Retinal pigment epithelial cell (primary cell): Measurements from ENCODE around the gene SPCS3.

Source experiments
- DNase-seq: peaks from one replicate; pipeline ENCODE4 v3.0.0-alpha.2; 2010; ENCODE audit warnings: low read depth
- H3K4me3 ChIP-seq: 2 replicates; pipeline ENCODE4 v1.5.1; 2011; ENCODE audit warnings: mild to moderate bottlenecking, low read length, control low read depth, moderate library complexity
- TF ChIP-seq, protein P1 (sequence below): conservative IDR thresholded peaks from 2 replicates; pipeline ENCODE4 v1.5.1; 2011; ENCODE audit warnings: low read depth, low read length, control low read depth, inconsistent platforms

Gene SPCS3

DNA sequence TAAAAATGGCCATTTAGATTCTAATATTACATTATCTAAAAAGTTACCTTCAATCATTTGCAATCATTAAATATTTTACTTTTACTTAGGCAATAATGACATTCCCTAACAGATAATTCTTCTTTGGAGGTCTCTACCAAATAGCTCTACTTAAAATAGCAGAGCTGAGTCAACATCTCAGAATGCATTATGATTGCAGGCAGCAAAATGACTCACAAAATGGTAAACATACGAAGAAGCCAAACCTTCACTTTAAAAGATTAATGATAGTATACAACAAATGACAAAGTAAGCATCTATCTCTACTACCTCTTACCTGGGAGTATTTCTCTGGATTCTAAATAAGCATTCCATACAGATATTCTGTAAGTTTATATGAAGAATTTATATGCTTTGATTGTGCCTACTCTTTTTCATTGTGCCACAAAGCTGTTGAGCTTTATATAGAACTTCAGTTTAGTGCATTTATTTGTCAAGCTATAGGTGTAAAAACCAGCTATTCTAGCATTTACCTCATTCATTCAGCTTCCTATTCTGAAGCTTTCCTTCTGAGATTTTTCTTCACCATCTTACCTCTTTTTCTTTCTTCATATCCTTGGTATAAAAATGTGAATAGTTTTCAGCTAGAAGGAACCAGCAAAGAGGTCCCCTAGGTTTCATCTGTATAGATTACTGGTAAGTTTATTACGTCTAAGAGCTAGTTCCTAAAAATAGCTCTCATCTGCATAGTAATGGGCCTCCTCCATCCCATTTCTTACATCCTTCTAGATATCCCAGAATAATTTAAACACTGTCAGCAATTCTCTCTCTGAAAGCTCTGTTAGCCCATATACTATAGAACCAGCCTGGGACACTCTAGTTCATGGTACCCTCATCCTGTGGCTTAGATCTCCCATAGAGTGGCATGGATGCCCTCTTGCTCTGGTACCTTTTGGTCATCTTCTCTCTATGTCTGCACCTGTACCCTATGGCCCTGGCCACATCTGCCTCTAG lies 17.2 kb upstream of the SPCS3 start:
- peak; percentile 35 for DNase-seq
- H3K4me3 ChIP-seq: no peak overlapping the region
- TF ChIP-seq, protein P1, sequence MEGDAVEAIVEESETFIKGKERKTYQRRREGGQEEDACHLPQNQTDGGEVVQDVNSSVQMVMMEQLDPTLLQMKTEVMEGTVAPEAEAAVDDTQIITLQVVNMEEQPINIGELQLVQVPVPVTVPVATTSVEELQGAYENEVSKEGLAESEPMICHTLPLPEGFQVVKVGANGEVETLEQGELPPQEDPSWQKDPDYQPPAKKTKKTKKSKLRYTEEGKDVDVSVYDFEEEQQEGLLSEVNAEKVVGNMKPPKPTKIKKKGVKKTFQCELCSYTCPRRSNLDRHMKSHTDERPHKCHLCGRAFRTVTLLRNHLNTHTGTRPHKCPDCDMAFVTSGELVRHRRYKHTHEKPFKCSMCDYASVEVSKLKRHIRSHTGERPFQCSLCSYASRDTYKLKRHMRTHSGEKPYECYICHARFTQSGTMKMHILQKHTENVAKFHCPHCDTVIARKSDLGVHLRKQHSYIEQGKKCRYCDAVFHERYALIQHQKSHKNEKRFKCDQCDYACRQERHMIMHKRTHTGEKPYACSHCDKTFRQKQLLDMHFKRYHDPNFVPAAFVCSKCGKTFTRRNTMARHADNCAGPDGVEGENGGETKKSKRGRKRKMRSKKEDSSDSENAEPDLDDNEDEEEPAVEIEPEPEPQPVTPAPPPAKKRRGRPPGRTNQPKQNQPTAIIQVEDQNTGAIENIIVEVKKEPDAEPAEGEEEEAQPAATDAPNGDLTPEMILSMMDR: no peak

DNA sequence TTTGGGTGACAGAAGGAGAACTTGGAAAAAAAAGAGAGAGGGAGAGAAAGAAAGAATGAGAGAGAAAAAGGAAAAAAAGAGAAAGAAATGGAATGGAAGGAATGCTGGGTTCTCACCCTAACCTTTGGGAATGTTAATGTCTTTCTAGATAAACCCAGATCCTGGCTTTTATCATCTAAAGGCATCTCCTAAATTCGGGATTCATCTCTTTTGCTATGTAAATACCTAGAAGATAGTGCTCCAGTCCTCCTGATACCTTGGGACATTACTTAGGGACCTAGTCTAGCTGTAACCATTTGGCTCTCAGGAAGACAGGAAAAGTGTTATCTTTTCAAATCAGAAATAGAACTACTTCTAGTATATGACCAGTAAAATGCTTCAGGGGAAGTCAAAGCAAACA lies 15.8 kb upstream of the SPCS3 start:
- H3K4me3 ChIP-seq: no peak overlapping the region
- DNase-seq: no peak
- TF ChIP-seq, protein P1: no peak

DNA sequence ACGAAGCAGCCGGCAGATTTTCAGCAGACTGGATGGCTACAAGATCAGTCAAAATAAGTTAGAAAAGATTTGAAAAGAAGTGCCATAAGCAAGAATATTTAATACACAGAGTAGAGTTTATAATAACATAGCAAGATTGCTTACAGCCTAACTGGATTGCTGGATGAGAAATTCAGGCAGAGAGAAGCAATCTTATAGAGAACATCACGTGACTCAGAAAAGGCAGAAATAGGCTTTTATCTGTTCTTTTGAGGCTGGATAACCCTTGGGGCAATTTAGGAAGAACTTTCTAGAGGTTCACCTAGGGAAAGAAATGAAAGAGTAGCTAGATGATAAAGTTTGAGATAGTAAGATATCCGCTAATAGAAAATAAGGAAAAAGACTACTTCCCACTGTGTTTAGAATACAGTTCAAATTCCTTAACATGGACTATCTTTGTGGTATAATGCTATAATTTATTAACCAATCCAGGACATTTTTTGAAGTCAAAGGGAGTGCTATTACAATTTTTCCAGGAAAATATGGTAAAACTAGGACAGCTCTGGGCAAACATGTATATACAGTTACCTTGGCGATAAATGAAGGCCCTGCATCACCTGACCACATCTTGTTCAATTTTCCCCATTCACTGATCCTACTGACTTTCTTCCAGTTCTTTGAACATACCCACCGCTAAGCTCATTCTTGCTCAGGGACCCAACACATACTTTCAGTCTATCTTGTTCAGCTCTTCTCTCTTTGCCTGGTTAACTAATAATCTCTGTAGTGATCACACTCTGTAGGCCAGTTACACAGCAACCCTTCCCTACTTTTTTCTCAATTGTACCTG lies 12.7 kb upstream of the SPCS3 start:
- TF ChIP-seq, protein P1: no peak
- DNase-seq: no peak
- no peak overlapping the region for H3K4me3 ChIP-seq

DNA sequence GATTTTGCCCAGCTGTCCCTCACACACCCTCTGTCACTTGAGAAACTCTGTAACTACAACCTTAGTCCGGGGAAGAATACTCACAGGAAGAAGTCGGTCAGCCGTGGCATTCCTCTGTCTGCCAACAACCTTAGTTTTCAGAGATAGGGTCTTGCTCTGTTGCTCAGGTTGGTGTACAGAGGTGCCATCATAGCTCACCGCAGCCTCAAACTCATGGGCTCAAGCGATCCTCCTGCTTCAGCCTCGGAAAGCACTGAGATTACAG lies 12.2 kb upstream of the SPCS3 start:
- TF ChIP-seq, protein P1: no peak
- no peak overlapping the region for H3K4me3 ChIP-seq
- DNase-seq: no peak

DNA sequence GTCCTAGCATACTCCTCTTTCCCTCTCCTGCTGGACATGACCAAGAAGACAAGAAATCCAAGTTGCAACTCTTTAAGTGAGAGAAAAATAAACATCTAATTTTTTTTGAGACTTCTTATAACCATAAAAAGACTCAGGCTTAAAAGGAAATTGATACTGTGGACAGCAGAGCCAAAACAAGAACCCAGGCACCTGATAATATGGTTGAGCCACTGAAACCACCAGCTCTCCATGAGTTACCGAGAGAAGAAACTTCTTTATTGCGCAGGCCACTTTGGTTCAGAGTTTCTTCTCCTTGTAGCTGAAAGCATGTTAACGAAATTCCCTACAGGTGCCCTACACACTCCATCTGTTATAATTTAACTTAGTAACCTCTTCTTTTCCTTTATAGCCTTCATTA lies 11.3 kb upstream of the SPCS3 start:
- no peak overlapping the region for H3K4me3 ChIP-seq
- DNase-seq: no peak
- TF ChIP-seq, protein P1: no peak

DNA sequence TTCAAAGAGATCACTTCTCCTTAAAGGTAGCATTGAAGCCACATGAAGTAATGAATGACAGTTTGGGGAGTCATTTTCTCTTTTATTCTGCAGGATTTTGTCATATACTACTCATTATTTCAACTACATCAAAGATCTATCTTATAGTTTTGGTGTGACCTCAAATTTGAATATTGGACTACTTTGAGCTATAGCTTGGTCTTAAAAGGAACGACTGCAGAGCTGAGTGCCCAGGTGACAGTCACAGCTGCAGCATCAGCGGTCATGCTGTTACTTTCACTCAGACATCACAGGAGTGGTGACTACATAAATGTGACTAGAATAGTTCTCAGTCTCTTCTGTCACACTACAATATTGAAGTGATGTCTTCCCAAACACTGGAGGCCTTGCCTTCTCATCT lies 10.7 kb upstream of the SPCS3 start:
- no peak overlapping the region for H3K4me3 ChIP-seq
- DNase-seq: no peak
- TF ChIP-seq, protein P1: no peak
